ENCODE measurements around the gene PRKAG2. TPM values are rescaled to one million over a fixed set of nuclear protein-coding genes. Genes with fewer than 3 reads are reported as not detected.

PRKAG2 gene
- total and polyA plus RNA-seq, 8 donors: 7.4 to 16.7 (median 9.2) TPM

- no peak for FAIRE-seq
- intact Hi-C loops (cut with DNase I): no loop called here
- no peaks in the 10 kb centered on the region for H3K36me3 ChIP-seq
Measured at GRCh38 chr7:151572136-151572535, 304.8 kb downstream of the PRKAG2 start.

DNA sequence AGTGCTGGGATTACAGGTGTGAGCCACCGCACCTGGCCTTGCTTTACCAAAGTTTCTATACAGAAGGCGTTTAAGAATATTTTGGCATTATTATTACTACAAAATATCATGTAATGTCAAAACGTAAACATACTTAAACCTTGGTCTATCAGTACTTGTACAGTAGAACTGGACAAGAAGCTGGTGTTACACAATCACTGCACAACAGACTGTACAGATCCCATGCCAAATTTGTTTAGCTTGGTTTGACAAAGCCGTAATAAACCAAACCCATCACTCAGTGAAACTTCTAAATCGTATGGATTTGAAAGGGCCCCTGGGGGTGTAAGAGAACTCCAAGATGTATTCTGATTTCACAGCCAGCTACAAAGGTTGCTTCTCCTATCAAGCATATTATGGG lies 305.4 kb downstream of the PRKAG2 start:
- no peak for TF ChIP-seq CTCF (IDR thresholded peaks at IDR 0.05)
- FAIRE-seq (no peak), DNase-seq (no peak), ATAC-seq (no peak)
- no peaks in the 10 kb centered on the region for H3K36me3 ChIP-seq
- intact Hi-C loops (cut with DNase I): no loop called here
- no peaks in the 10 kb centered on the region for H3K9me3 ChIP-seq
- WGBS, 2 donors: 90 to 91% methylated on average over 5 of the region's 5 CpGs
- H3K4me3 ChIP-seq: no peak overlapping the region
- H3K4me1 ChIP-seq: no peaks in the 10 kb centered on the region
- no peak overlapping the region for H3K27ac ChIP-seq
- no peaks in the 10 kb centered on the region for H3K27me3 ChIP-seq

More at GRCh38 chr7:151572136-151572535, 304.8 kb downstream of the PRKAG2 start:
- H3K4me3 ChIP-seq: no peak overlapping the region
- no peak for ATAC-seq
- H3K27me3 ChIP-seq: no peaks in the 10 kb centered on the region
- no peak for TF ChIP-seq CTCF (IDR thresholded peaks at IDR 0.05)
- WGBS, 2 donors: 96 to 98% methylated on average over 2 of the region's 2 CpGs
- no peaks in the 10 kb centered on the region for H3K9me3 ChIP-seq
- no peaks in the 10 kb centered on the region for H3K4me1 ChIP-seq
- no peak for DNase-seq
- H3K27ac ChIP-seq: no peak overlapping the region

DNA sequence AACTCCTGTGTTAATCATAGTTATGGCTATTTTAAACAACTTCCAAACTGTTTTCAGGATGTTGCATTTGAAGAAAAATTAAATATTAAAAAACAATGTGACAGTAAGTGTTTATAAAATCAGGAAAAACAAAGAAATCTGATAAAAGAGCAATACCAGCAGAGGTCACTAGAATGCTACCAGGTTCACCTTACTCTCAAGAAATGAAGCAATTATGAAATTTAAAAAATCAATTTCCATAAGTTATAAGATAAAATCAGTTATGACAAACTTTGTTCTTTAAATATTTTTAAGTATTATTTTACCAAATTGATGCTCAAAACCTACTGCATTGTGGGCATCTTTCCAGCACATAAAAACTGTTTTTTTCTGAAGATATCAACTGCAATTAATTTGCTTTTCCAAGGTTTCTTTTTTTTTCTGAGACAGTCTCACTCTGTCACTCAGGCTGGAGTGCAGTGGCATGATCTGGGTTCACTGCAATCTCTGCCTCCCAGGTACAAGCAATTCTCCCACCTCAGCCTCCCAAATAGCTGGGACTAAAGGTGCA lies 306.5 kb downstream of the PRKAG2 start:
- intact Hi-C loops (cut with DNase I): no loop called here
- FAIRE-seq (peak; percentile 71), DNase-seq (no peak), ATAC-seq (no peak)
- Histone ChIP-seq H3K4me3 (no peak overlapping the region), H3K36me3 (no peaks in the 10 kb centered on the region), H3K4me1 (no peaks in the 10 kb centered on the region), H3K9me3 (no peaks in the 10 kb centered on the region), H3K27ac (no peak overlapping the region), H3K27me3 (no peaks in the 10 kb centered on the region)
- peak in 1 of 4 donors; percentile 18 for TF ChIP-seq CTCF (IDR thresholded peaks at IDR 0.05)

GRCh38 chr7:151568956-151569940 lies 307.7 kb downstream of the PRKAG2 start:
- intact Hi-C loops (cut with DNase I): no loop called here
- WGBS, 2 donors: 89 to 92% methylated on average over 20 of the region's 20 CpGs
- no peak overlapping the region for H3K27ac ChIP-seq
- DNase-seq: no peak
- no peak overlapping the region for H3K4me3 ChIP-seq
- no peaks in the 10 kb centered on the region for H3K9me3 ChIP-seq
- no peak for ATAC-seq
- FAIRE-seq: no peak
- no peaks in the 10 kb centered on the region for H3K4me1 ChIP-seq
- no peaks in the 10 kb centered on the region for H3K36me3 ChIP-seq
- no peak for TF ChIP-seq CTCF (IDR thresholded peaks at IDR 0.05)
- H3K27me3 ChIP-seq: no peaks in the 10 kb centered on the region

DNA sequence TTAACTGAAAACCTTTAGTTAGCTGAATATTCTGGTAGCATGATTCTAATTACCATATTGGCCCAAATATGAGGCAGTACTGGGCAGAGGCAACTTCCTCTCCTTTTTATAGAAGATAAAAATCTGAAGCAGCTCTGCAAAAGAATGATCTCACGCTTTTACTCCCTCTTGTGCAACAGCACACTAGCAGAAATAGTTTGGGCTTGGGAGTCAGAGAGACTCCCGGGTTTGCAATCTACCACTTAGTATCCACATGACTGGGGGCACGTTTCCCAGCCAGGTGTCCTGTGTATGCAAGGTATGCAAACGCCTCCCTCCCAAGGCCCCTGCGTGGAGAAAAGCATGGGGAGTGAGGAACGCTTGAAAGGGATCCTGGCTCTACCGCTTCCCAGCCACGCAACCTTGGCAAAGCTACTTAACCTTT lies 310.0 kb downstream of the PRKAG2 start:
- H3K4me3 ChIP-seq: no peak overlapping the region
- WGBS, 2 donors: 80 to 84% methylated on average over 8 of the region's 8 CpGs
- no peak overlapping the region for H3K27ac ChIP-seq
- H3K4me1 ChIP-seq: no peaks in the 10 kb centered on the region
- ATAC-seq: peak in 1 of 4 donors; percentile 53
- H3K27me3 ChIP-seq: no peaks in the 10 kb centered on the region
- no peaks in the 10 kb centered on the region for H3K9me3 ChIP-seq
- peaks cover 0 to 12% (median 0%) of the 10 kb centered on the region in 3 donors for H3K36me3 ChIP-seq
- no peak for DNase-seq
- no peak for FAIRE-seq
- intact Hi-C loops (cut with DNase I): no loop called here
- no peak for TF ChIP-seq CTCF (IDR thresholded peaks at IDR 0.05)
